HG03565 (cell line): ENCODE data around the gene RTF2.
A peak's percentile ranks its signal among the peaks of the same experiment; 100 is the strongest.

Source experiments
- ATAC-seq: cut with Tn5 transposase; IDR thresholded peaks from one replicate; pipeline ENCODE4 v1.9.1; 2021; ENCODE audit warnings: mild to moderate bottlenecking, moderate library complexity; ENCODE audit not compliant: unreplicated experiment

Gene RTF2

GRCh38 chr20:56437196-56437960, 31.0 kb upstream of the RTF2 start:
- no peak for ATAC-seq

- no peak for ATAC-seq
Measured at GRCh38 chr20:56438284-56438683, 30.1 kb upstream of the RTF2 start.

- ATAC-seq: no peak
Measured at GRCh38 chr20:56439771-56440291, 28.6 kb upstream of the RTF2 start.

GRCh38 chr20:56440346-56441007, 27.9 kb upstream of the RTF2 start:
- peak; percentile 60 for ATAC-seq

- ATAC-seq: no peak
Measured at GRCh38 chr20:56442389-56443365, 25.8 kb upstream of the RTF2 start.

GRCh38 chr20:56443654-56444540, 24.5 kb upstream of the RTF2 start:
- no peak for ATAC-seq

- no peak for ATAC-seq
Measured at GRCh38 chr20:56445130-56445529, 23.3 kb upstream of the RTF2 start.

GRCh38 chr20:56445540-56445939, 22.9 kb upstream of the RTF2 start:
- no peak for ATAC-seq

GRCh38 chr20:56447227-56447626, 21.2 kb upstream of the RTF2 start:
- no peak for ATAC-seq

GRCh38 chr20:56449459-56449858, 19.0 kb upstream of the RTF2 start:
- no peak for ATAC-seq

- no peak for ATAC-seq
Measured at GRCh38 chr20:56451056-56451765, 17.2 kb upstream of the RTF2 start.

- ATAC-seq: peak; percentile 64
Measured at GRCh38 chr20:56453352-56453751, 15.1 kb upstream of the RTF2 start.

- ATAC-seq: peak; percentile 77
Measured at GRCh38 chr20:56454754-56455153, 13.7 kb upstream of the RTF2 start.

- ATAC-seq: no peak
Measured at GRCh38 chr20:56458206-56458821, 10.1 kb upstream of the RTF2 start.

- no peak for ATAC-seq
Measured at GRCh38 chr20:56460459-56460858, 8.0 kb upstream of the RTF2 start.

- ATAC-seq: no peak
Measured at GRCh38 chr20:56461576-56461975, 6.9 kb upstream of the RTF2 start.

GRCh38 chr20:56463428-56463827, 5.0 kb upstream of the RTF2 start:
- ATAC-seq: no peak

GRCh38 chr20:56465997-56466396, 2.4 kb upstream of the RTF2 start:
- ATAC-seq: no peak

- no peak for ATAC-seq
Measured at GRCh38 chr20:56467968-56468315, 485 bp upstream of the RTF2 start.
